ENCODE results near the gene SUN1.

The SUN1 gene

DNA sequence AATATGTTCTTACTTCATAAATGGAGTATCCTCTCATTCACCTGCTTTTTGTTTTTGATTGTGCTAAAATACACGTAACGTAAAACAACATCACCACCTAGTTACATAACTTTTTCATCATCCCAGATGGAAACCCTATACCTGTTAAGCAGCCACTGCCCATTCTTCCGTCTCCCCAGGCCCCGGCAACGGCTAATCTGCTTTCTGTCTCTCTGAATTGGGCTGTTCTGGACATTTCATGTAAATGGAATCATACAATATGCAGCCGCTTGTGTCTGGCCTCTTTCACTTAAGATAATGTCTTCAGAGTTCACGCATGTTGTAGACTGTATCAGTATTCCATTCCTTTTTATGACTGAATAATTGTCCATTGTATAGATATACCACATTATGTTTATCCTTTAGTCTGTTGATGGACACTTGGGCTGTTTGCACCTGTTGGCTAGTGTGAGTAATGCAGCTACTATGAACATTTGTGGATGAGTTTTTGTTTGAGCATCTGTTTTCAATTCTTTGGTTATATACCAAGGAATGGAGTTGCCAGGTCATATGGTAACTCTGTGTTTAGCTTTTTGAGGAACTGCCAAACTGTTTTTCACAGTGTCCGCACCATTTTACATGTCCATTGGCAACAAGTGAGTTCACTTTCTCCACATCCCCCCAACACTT is 14.1 kb upstream of the SUN1 start:
- TF ChIP-seq, protein P1, sequence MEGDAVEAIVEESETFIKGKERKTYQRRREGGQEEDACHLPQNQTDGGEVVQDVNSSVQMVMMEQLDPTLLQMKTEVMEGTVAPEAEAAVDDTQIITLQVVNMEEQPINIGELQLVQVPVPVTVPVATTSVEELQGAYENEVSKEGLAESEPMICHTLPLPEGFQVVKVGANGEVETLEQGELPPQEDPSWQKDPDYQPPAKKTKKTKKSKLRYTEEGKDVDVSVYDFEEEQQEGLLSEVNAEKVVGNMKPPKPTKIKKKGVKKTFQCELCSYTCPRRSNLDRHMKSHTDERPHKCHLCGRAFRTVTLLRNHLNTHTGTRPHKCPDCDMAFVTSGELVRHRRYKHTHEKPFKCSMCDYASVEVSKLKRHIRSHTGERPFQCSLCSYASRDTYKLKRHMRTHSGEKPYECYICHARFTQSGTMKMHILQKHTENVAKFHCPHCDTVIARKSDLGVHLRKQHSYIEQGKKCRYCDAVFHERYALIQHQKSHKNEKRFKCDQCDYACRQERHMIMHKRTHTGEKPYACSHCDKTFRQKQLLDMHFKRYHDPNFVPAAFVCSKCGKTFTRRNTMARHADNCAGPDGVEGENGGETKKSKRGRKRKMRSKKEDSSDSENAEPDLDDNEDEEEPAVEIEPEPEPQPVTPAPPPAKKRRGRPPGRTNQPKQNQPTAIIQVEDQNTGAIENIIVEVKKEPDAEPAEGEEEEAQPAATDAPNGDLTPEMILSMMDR (IDR thresholded peaks at IDR 0.05): peak; percentile 9; the same call in 1 of the 2 replicates

DNA sequence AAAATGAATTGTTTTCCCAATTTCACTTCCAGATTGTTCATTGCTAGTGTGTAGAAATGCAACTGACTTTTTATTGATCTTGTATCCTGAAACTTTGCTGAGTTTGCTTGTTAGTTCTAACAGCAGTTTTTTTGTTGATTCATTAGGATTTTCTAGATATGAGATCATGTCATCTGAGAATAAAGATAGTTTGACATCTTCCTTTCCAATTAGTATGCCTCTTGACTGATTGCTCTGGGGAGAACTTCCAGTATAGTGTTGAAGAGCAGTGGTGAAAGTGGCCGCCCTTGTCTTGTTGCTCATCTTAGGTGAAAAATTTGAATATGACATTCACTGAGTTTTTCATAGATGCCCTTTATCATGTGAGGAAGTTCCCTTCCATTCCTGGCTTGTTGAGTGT is 11.9 kb upstream of the SUN1 start:
- TF ChIP-seq, protein P1 (IDR thresholded peaks at IDR 0.05): no peak

DNA sequence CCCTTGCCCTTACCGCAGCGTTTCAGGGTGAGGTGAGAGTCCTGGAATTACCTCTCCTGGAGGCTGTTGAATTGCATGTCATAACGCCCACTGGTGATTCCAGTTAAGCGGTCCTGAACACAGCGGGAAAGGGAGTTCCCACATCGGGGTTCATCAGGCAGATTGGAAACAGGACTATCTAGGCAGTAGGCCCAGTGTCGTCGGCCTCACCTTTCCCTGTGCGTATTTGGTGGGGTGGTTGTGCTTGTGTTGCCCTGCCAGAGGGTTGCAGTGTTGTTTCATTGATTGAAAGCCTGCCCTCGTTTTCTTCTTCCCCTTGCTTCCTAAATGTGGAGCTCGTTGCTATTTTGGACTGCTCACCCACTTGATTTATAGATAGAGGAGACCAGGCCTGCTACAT is 10.6 kb upstream of the SUN1 start:
- TF ChIP-seq, protein P1 (IDR thresholded peaks at IDR 0.05): no peak

DNA sequence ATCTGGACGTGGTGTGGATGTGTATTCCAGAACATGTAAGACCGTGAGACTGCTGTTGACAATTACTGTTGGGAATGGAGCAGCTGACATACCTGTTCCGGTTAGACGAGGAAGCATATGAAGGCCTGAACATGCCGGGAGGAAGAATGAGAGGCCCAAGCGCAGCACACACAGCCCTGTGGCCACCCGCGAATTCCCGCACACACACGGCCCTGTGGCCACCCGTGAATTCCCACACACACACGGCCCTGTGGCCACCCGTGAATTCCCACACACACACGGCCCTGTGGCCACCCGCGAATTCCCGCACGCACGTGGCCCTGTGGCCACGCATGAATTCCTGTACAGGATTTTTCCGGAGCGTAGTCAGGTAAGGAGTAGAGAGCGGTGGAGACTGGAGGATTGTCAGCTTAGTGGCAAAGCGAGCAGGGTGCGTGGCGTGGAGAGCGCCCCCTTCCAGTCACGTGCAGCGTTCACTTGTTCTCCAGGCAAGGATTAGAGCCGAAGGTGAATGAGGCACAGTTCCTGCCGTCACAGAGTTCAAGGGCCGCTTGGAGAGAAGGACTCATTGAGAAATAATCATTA is 9.5 kb upstream of the SUN1 start:
- TF ChIP-seq, protein P1 (IDR thresholded peaks at IDR 0.05): no peak; the same call in 1 of the 2 replicates

DNA sequence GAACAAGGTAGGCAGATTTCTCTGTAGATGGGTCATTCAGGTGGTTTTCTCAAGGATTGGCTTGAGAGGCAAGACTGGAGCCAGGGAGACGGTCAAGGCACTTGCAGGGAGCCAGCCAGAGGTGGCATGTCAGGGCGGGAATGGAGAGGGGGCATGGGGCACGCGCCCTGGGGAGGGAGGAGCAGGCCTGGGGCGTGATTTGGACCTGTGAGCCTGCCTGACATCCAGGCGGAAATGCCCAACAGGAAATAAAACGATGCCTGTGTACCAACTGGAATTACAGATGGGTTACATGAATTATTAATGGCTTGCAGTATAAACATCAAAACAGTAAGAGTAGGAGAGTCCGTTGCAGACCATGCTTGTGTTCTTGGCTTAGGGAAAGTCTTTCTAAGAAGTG is 8.6 kb upstream of the SUN1 start:
- TF ChIP-seq, protein P1 (IDR thresholded peaks at IDR 0.05): no peak

DNA sequence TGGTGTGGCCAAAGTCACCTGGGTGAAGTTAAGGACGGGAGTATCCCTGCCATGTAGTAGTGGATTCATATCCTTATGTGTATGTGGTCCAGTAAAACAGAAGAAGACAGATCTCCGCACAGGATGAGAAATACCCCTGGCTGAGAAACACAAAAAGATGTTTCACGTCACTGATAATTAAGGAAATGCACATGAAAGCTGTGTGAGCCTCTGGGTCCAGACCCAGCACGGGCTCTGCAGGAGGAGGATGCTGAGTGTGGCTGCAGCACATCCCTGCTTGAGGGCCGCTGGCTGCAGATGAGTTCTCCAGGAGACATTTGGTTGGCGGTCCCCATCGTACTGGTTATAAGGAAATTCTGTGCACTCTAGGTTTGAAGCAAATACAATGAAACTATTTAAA is 8.2 kb upstream of the SUN1 start:
- TF ChIP-seq, protein P1 (IDR thresholded peaks at IDR 0.05): no peak

DNA sequence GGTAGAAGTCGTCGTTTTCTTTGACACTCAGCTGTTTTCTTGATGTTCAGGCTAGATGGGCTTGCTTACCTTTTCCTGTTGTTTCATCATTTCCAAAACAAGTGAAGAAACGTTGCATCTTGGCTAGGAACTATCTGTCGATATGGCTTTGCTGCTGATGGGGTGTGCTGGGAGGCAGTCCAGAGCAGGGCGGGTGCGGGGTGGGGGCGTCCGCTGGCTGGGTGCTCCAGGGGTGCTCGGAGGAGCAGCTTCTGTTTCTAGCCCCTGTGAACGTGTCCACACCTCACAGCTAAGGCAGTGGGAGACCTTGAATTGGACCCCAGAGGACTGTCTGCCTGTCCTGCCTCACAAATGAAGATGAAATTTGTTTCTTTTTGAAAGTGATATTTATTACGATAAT is 7.6 kb upstream of the SUN1 start:
- TF ChIP-seq, protein P1 (IDR thresholded peaks at IDR 0.05): no peak

All from LNCAP (cell line).